GM12801 (cell line): Measurements from ENCODE around the gene AARS2.

Experiments
- CTCF ChIP-seq: IDR thresholded peaks from one replicate; pipeline ENCODE4 v1.5.1; 2011; ENCODE audit warnings: control low read depth; ENCODE audit not compliant: insufficient read length; ENCODE audit errors: extremely low read depth

Gene AARS2

DNA sequence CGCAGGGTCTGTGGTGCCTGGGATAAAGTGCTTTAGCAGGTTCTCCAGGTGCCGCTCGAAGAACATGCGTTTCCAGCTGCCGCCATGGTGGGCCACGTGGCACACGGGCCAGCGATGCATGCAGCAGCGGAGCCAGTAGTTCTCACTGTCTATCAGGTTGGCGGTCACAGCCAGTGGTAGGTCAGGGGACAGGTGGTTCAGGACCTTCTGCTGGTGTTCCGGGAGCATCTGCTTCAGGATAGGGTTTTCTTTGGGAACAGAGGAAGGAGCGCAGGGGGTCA lies 26.9 kb downstream of the AARS2 start:
- TF ChIP-seq CTCF, result no peak

DNA sequence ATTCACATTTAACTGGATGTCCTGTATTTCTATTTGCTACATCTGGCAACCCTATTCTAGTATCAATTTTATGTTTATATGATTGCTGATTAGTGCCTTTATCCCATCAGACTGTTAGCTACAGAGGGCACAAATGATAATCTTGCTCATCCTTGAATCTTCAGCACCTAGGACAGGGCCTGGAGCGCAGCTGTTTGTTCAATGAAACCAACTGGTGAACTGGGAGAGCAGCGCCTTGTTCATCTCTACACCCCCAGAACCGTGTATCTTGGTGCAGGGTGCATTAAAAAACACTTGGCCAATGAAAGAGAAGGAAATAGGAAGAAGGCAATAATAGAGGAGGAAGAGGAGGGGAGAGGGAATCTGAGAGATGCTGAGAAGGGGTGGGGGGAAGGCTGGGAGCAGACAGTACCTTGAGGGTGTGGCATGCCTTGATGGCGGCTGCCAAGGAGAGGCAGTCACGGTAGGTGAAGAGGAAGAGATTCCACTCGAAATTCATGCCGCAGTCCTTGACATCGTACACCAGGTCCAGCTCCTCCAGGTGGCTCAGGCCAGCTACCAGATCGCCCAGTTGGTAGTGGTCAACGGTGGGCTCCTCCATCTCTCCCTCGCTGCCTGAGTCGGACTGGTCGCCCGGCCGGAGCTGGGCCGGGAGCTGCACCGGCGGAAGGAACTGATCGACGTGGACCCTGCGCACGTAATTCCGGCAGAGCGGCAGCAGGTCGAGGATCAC lies 27.4 kb downstream of the AARS2 start:
- no peak for TF ChIP-seq CTCF

DNA sequence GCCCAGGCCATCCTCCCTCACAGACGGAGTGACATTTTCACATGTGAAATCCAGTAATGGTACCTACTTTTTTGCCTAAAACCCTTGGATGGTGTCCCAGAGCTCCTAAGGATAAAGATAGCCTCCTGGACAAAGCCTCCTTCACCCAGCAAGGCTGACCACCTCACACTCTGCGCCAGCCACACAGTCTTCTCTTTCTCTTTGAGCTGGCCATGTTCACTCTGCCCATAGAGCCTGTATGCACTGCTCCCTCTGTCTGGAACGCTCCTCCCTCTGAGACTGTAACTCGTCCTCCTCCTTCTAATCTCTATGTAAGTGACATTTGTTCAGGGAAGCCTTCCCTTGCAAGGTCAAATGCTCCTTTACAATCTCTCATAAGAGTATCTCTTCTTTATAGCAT lies 28.3 kb downstream of the AARS2 start:
- TF ChIP-seq CTCF, result no peak

DNA sequence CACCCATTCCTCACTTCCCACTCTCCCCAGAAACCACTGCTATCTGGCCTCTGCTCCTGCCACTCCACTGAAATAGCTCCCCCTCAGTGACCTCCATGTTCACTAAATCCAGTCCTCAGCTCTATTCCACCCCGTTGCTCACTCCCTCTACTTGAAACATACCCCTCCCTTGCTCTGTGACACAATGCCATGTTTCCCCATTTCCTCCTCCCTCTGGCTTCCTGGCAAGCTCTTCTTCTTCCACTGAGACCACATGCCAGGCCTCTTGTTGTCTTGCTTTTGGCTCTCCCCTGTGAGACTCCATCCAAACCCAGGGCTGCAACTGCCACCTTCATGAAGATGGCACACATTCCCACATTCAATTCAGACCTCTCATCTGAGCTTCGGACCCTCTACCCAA lies 29.0 kb downstream of the AARS2 start:
- TF ChIP-seq CTCF, result no peak

DNA sequence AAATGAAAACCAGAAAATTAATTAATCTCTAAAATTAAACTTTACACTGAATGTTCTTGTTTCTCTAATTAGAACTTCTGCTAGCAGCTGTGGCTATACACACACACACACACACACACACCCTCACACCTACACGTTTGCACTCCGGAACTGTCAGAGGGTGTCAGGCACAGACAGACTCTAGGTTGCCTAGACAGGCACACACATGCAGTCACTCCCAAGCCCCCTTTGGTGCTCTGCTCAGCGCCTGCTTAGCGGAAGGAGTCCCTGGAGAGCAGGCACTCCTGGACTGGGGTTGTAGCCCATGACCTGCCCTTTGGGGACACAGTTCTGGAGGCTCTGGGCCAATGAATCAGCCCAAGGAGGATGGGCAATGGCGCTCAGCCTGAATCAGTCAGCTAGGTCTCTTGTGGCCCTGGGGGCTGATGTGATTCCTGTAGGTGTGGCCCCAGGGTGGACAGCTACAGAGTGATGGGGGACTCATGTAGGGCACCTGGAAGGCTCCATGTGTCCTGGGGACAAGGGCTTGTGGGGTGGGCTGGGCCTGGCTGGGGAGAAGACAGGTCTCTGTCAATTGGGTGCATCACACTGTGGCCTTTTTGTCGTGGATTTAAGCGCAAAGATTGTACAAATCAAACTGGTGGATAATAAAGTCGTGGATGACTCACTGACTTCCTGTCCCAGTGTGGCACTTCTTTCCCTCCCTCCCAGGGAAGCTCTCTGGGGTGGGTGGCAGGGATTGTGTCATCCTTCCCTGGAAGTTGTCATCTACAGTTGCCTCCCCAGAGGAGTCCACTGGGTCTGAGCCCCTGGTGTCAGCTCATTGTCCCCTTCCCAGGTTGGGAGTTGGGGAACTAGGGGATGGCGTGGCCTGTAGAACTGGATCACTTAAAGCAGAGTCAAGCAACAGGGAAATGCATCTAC lies 34.1 kb downstream of the AARS2 start:
- no peak for TF ChIP-seq CTCF

- TF ChIP-seq CTCF, result no peak
Observed at GRCh38 chr6:44278315-44278714, 34.8 kb downstream of the AARS2 start.

DNA sequence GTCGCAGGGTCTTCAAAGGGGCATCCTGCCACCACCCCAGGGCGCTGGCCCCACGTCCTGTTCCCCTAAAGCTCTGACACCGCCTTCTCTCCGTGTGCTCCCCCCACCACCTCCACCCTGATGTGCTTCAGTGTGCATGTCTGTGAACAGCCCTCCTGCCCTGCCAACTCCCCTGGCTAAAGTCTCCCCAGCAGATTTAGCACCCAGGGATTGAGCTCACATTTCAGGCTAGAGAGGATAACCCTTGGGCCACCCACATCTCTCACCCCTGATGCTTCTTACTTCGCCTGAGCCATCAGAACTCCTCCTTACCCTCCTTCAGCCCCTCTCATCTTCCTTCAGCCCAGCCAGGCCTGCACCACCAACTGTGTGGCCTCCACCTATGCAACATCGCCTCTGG lies 35.4 kb downstream of the AARS2 start:
- TF ChIP-seq CTCF, result no peak
